Frontal cortex (tissue), 4 donors: ENCODE results near the gene RTF2. TPM values are rescaled to one million over a fixed set of nuclear protein-coding genes. Genes with fewer than 3 reads are reported as not detected.
"Not testable (repeated sequence)": the region's sequence is repeated elsewhere in the genome, so short reads cannot be mapped to it uniquely, and the experiment has no call there.

Source experiments
- DNase-seq, 2 donors: peaks; one replicate each; pipeline ENCODE4 v3.0.0; 2012; ENCODE audit warnings: low spot score in 2 of 2
- FAIRE-seq: peaks from 2 replicates; lab custom pipeline; 2012; peaks lifted over from hg19 to GRCh38; lab: Jason Lieb, UNC
- total RNA-seq: library from RNA; depleted of rRNA; stranded (reverse); fragments of >200 nt; gene quantifications from one replicate; pipeline ENCODE4 v1.2.3, GENCODE V29; 2014
- donor health status: control.
- donor health status: control.
- donor health status: control.

RTF2 gene
- total RNA-seq, 1 donor from 2014 or later, result 48.9 TPM

DNA sequence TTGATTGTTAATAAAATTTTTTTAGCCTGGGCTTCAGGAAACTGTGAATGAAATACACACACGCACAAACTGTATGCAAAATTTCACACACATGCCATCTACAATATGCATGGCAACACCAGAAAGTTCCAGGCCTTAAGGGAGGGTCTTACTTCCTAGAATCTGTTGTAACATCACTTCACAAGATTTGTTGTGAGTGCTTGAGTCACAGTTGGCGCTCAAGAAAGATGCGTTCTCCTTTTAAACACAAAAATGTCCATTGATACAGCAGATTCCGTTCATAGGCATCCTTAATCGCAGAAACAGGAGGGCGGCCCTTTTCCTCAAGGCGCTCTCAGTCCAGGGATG, 485 bp upstream of the RTF2 start:
- FAIRE-seq (no peak), DNase-seq (no peak)

DNA sequence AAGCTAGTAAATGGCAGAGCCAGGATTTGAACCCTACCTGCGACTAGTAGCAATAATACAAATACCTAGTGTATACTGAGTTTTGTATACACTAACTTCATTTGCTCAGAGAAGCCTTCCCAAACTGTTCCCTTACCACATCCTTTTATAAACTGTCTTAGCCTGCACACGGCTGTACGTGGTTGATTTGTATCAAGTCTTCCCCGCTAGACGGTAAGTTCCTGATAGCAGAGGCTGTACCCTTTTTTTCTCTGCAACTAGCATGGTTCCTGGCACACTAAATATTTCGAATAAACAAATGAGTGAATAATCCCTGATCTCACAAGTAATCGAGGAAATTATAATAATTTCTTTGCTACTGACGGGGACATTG, 636 bp downstream of the RTF2 start:
- DNase-seq (no peak), FAIRE-seq (no peak)

DNA sequence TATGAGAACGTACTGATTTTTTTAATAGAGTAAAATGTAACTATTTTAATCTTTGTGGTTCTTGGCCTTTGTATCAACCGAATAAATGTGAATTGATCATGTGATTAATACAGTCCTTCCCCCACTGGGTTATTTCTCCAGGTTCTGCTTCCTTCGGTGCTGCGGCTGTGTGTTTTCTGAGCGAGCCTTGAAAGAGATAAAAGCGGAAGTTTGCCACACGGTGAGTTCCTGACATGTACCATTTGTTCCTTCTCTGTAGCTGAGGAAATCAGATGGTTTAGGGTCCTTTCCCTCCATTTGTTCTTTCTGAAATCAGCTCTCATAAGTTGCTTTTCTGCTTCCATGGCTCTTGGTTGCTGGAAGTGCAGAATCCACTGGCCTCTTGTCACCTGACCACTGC, 15.5 kb downstream of the RTF2 start:
- FAIRE-seq (no peak), DNase-seq (no peak)

DNA sequence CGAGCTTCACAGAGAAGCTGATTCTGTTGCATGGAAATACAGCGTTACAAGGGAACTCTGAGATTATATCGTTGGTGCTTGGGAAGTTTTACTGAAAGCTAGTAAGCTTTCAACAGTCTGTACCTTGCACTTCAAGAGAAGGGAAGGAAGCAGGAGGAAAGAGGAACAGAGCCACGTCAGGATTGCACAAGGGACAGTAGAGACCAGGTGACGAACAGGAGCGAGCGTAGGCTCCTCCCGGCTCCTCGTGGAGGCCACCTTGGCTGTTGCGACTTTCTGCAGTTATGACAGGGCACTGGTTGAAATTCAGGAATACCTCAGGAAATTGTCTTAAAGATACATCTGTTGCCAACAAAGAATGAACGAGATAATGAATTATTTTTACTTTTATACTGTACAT, 18.8 kb downstream of the RTF2 start:
- FAIRE-seq (no peak), DNase-seq (no peak)

DNA sequence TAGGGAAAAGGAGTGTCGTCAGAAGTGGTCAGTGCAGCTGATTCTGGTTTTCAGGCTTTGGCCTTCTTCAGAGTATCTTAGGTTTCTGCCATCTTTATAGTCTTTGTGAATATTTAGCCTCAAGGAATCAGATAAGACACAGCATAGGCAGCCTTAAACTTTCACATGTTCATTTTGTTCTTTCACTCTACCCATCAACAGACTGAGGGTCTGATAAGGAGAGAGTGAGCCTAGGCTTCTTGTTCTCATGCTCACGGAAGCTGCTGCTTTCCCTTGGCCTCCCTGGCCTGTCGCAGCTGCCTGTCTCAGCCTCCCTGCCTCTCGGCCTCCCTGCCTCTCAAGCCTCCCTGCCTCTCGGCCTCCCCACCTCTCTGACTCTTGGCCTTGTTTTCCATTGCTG, 20.1 kb downstream of the RTF2 start:
- no peak for DNase-seq
- FAIRE-seq, result no peak

DNA sequence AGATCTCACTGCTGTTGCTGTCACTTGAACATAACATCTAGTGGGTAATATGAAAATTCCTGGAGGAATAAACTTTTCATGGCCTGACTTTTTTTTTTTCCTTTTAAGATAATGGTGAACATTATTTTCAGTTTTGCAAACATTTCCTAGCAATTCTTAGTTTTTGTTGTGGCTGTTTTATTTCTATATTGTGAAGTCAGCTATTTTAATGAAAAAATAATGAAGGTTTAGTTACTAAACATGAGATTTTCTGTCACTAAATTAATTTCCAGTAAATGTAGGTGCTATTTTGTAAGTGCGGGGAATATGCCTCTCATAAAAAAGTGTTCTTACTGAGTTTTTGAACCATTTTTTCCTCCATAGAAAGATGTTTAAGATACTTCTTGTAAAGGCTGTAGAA, 32.7 kb downstream of the RTF2 start:
- DNase-seq (no peak), FAIRE-seq (no peak)

- no peak for DNase-seq
- FAIRE-seq, result no peak
Measured at GRCh38 chr20:56503916-56504315, 35.5 kb downstream of the RTF2 start.

DNA sequence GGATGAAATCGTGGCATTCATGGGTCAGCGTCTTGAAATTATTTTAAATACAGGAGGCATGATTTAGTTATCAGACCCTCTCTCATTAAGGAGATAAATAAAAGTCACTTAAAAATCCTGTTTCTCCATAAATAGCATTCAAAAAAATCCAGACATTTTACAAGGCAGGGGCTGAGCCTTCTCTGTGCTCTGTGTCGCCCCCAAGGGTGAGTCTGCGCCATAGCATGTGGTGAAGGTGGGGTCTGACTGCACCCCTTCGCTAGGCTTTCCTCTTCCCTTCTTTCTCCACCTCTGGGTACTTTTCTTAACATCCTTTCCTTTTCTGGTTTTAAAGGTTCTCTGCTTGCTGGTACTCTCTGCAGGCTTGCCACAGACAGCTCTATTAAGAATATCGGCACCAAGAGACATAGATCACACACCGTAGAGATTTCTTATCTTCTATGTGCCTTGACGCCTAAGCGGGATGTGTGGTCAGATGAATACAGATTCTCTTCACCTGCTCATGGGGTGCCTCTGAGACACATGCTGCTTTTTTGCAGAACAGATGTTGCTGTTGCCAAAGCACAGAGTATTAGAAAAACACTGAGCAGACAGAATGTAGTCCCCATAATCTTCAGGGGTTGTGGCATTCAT, 36.1 kb downstream of the RTF2 start:
- FAIRE-seq (no peak), DNase-seq (no peak)

GRCh38 chr20:56506103-56506502, 37.7 kb downstream of the RTF2 start:
- no peak for DNase-seq
- no peak for FAIRE-seq

DNA sequence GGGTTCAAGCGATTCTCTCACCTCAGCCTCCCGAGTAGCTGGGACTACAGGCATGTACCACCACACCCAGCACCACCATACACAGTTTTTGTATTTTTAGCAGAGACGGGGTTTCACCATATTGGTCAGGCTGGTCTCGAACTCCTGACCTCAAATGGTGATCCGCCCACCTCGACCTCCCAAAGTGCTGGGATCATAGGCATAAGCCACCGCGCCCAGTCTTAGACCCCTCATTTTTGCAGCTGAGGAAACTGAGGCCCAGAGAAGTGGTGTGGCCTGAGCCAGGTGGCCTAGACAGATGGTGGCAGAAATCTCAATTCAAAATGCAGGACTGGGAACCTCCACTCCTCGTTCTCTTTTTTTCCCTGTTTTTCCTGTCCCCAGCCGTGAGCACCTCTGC, 43.5 kb downstream of the RTF2 start:
- DNase-seq (no peak), FAIRE-seq (no peak)

DNA sequence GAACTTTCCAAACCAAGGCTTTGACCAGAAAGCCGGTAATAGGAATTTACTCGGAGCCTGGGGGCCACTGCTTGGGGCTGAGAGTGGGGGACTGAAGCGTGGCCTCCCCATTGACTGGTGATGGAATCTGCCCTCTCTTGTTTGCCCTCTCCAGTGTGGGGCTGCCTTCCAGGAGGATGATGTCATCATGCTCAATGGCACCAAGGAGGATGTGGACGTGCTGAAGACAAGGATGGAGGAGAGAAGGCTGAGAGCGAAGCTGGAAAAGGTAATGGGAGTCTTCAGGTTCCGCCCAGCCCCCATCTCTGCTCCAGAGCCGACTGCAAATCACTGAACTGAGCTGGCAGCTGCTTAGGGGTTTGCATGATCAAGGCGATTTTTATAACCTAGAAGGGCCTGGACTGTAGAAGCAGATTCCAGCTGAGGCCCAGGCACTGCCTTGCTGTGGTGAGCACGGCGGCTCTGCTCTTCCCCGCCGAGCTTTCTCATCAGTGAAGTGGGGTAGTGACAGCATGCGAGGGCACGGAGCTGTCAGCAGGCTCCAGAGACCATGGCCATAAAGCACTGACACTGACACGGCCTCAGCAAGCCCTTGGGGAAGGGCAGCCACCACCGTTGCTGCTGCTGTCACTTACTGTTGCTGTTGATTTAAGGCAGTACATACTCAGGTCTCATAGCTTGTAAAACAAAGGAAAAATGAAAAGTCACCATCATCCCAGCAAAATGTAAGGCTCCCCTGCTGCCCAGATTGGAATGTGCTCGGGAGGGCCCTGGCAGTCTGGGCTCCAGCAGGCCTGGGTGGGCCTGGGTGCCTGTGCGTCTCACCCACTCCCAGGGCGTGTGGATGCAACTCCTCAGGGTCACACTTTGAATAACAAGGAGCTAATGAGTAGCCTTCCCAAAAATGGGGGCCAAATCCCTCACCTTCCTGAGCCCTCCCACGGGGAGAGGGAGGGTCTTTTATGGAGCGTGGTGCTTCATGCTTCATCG, 45.0 kb downstream of the RTF2 start:
- FAIRE-seq (no peak), DNase-seq (no peak)

GRCh38 chr20:56516631-56517030, 48.2 kb downstream of the RTF2 start:
- FAIRE-seq (no peak), DNase-seq (no peak)

- DNase-seq (no peak), FAIRE-seq (no peak)
Measured at GRCh38 chr20:56517211-56517610, 48.8 kb downstream of the RTF2 start.

DNA sequence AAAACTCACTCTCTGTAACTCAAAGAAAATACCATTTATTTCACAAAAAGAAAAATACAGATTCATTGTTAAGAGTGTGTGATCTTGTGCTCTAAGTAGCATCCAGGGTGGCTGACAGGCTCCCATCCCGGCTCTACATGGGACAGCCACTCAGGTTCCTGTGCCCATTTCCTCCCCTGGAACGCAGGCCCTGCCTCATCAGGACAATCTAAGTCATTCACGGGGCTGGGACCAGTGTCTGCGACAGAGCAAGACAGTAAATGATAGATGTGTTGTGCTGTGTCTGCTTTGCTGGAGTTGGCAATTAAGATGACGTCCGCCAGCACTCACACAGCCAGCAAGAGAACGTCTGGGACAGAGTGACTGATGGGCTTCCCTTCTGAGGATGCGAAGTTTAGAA, 49.2 kb downstream of the RTF2 start:
- FAIRE-seq, result no peak
- DNase-seq, result no peak

GRCh38 chr20:56518126-56518525, 49.7 kb downstream of the RTF2 start:
- FAIRE-seq (no peak), DNase-seq (no peak)

GRCh38 chr20:56518721-56519398, 50.4 kb downstream of the RTF2 start:
- FAIRE-seq, result no peak
- DNase-seq, result no peak

DNA sequence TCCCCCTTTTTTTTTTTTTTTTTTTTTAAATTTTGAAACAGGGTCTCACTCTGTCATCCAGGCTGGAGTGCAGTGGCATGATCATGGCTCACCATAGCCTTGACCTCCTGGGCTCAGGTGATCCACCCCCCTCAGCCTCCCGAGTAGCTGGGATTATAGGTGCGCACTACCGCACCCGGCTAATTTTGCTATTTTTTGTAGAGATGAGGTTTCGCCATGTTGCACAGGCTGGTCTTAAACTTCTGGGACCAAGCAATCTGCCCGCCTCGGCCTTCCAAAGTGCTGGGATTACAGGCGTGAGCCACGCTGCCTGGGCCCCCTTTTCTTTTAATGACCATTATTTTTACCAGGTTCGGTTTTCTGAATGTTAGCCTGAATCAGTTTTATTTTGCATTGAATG, 51.1 kb downstream of the RTF2 start:
- no peak for FAIRE-seq
- no peak for DNase-seq

- FAIRE-seq (no peak), DNase-seq (no peak)
Measured at GRCh38 chr20:56520180-56520579, 51.8 kb downstream of the RTF2 start.

- DNase-seq, FAIRE-seq: not testable (repeated sequence)
Measured at GRCh38 chr20:56520746-56521354, 52.4 kb downstream of the RTF2 start.

DNA sequence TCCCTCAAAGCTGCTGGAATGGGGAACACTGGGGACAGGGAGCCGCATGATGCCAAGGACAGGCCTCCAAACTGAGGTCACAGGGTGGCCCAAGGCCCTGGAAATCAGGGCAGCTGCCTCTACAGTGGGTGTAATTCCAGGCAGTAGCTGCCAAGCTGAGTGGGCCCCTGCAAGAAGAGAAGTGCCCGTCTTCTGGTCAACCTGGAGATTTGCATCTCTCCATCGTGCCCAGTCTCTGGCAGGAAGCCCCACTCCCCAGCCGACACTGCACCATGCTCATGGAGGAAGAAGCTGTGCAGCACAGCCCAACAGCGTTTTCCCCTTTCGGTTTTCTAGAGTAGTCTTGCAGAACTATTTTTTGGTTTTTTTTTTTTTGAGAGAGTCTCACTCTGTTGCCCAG, 53.9 kb downstream of the RTF2 start:
- DNase-seq (no peak), FAIRE-seq (no peak)

GRCh38 chr20:56524444-56524843, 56.0 kb downstream of the RTF2 start, which contains the start of gene FAM209A:
Gene FAM209A (plus strand): TSS chr20:56524744. CDS start chr20:56524809, 65 bp downstream.
- not testable (repeated sequence) for DNase-seq, FAIRE-seq
